Measurements from ENCODE around the gene SPATA1.
"Not testable (repeated sequence)": the region's sequence is repeated elsewhere in the genome, so short reads cannot be mapped to it uniquely, and the experiment has no call there.

SPATA1 gene, protein sequence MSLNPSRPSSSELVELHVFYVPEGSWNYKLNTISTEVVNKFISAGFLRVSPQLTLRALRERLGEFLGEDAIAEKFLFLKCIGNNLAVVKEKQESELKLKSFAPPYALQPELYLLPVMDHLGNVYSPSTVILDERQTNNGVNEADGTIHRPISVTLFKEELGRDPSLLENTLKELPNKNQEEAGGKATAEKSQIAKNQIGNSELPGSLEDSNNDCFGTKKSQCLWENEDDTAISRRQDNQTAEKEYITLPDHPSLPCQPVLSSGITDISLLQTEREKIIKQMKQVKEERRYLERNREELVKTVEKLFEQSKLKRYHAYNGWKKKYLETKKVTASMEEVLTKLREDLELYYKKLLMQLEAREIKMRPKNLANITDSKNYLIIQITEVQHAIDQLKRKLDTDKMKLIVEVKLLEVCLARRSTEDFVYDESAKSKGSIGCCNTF

DNA sequence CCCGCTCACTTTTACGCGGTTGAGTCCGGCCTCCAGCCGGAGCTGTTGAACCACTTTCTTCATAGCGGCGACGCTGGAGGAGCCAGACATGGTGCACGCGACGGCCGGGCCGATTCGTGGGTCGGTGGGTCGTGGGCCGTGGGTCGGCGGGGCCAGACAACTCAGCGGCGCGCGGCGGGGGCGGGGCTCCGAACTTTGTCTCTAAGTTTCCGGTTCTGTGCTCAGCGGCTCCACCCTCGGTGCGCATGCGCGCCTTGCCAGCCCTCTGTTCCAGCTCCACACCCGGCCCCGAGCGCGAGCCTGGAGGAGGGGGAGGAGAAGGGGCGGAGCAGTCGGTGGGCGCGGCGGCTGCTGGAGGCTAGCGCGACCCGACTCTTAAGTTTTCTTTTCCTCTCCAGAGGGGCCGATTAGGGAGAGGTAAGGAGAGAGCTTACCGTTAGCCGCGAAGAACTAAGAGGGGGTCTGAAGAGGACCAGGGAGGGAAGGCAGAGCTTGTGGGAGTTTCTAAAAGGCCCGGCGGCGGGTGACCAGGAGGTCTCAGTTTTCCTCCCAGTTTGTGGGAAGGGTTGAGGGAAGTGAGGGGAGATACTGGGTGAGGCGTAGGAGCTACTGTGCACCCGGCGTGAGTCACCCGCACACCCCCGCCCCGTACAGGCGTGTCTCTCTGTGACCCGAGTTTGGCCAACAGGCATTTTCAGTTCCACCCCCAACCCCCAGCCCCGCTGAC is at the start of gene SPATA1, which contains the start of gene GNG5:
SPATA1 (plus strand) TSS at position 385 of the 727 bp plus-strand sequence. CDS start 9,974 bp downstream, outside the sequence.
GNG5 (minus strand) TSS at position 580 of the 727 bp plus-strand sequence; CDS start at position 90, 490 bp downstream.
- no peak for FAIRE-seq

DNA sequence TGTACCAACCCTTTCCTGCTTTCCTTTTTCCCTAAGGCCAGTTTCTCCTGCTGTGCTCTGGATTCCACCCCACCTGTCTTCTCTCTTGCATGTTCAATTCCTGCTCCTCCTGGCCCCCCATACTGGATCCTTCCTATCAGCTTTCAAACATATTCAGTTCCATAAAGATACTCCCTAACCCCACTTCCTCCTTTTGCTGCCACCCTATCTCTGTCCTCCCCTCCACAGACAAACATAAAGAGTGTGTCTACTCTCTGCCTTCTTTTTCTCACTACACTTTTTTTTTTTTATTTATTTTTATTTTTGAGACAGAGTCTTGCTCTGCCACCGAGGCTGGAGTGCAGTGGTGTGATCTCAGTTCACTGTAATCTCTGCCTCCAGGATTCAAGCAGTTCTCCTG is 44.1 kb upstream of the SPATA1 start:
- no peak for FAIRE-seq

DNA sequence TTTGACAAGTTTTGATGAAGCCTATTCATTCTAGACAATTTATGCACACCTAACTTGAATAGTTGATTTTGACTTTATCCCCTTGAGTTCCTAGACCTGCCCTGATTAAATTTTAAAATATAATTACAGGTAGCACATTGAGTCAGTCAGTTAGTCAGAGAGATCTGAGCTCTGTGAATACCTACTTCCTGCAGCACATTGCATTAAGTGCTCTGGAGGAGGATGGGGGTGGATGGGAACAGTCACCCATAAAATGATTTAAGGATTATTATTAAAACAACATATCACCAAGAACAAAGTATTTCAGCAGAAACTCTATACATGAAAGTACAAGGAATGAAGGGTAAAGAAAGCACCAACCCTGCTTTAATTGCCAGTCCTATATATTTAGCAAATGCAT is 38.9 kb upstream of the SPATA1 start:
- no peak for FAIRE-seq

DNA sequence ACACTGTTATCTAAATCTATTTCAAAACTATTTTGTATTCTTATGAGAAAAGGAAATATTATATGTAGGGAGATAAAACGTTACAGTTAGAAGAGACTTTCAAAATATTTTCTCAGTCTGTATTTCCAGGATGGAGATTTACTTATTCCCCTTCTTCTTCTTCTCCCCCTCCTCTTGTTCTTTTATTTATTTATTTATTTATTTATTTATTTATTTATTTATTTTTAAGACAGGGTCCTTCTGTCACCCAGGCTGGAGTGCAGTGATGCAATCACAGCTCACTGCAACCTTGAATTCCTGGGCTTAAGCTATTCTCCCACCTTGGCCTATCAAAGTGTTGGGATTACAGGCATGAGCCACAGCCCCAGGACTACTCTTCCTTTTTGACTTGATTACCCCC is 30.0 kb upstream of the SPATA1 start:
- FAIRE-seq, result no peak

DNA sequence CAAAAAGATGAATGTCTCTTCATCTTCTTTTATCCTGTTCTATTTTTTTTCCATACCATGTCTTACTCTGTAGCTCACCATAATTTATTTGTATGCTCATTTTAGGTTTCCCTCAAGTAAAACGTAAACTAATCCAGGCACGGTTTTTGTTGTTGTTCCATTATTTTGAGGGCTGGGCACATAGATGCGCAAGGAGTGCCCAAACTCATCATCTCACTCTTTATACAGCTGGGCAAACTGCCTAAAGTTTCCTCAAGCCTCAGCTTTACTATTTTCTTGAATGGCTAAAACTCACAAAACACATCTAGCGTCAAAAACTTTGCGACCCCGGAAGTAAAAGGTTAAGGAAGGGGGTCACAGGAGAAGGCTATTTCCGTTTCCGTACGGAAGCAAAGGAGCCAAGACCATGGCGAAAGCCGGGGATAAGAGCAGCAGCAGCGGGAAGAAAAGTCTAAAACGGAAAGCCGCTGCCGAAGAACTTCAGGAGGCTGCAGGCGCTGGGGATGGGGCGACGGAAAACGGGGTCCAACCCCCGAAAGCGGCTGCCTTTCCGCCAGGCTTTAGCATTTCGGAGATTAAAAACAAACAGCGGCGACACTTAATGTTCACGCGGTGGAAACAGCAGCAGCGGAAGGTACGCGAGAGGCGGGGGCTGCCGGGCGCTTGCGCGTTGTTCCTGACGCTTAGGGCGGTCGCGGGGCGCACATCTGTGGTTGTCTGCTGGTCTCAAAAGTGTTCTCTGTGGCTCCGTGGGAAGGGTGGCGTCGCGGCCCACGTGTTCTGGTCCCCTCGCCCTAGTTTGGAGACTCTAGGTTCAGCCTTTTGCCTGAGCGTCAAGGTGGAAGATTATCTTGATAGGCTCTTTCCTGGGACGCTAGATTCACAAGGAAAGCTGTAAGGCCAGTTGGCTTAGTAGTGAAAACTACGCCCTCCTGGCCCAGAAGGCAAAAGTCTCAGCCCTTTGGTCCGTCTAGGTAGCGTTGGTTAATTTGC is 27.0 kb upstream of the SPATA1 start, which contains the start of gene RPF1:
RPF1 (plus strand) TSS at position 391 of the 993 bp plus-strand sequence; CDS start at position 407, 16 bp downstream.
- FAIRE-seq, result no peak

DNA sequence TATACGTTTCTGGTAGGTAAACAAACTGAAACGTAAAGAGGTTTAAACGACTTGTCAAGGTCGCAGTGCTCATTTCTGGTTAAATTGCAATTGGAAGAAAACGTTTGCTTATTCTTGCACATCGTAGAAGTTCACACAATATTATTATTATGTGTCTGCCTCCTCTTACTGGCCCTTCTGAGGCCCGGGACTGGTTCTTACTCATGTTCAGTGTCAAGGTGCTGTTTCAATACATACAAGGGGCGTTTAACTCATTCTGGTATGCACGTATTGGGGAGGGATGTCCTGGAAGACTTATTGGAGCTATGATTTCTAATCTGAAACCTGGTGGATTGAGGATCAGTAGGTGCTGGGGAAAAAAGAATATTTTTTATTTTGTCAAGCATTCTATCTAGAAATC is 26.2 kb upstream of the SPATA1 start:
- FAIRE-seq, result no peak

DNA sequence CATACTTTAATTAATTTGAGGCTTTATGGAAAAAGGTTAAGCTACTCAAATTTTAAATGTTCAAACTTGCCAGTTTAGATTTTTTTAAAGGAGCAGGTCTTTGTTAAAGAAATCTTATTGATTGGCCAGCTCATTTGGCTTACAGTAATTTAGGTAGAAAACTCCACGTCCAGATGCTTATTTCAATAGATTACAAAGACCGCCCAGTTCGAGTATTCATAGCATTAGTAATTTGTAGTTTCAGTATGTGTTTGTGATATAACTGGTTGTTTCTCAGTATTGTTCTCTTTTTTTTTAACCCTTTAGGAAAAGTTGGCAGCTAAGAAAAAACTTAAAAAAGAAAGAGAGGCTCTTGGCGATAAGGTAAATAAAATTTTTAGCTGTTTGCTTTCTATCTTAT is 25.5 kb upstream of the SPATA1 start:
- FAIRE-seq, result no peak

DNA sequence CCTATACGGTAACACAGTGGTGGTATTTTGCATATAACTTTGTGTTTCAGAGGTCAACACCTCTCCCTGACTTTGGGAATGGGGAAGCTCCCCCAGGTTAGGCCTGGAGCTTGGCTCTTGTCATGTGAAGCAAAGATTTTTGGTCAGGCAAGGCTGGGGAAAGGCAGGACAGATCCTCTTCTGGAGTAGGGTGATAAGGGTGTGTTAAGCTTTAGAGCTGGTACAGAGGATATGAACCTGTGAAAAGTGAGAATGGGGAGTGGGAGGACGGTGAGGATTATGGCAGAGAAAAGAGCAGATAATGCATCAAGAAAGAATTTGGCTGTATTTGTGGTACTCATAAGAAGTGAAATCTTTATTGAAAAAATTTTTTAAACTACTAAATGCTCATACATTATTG is 24.9 kb upstream of the SPATA1 start:
- FAIRE-seq, result no peak

DNA sequence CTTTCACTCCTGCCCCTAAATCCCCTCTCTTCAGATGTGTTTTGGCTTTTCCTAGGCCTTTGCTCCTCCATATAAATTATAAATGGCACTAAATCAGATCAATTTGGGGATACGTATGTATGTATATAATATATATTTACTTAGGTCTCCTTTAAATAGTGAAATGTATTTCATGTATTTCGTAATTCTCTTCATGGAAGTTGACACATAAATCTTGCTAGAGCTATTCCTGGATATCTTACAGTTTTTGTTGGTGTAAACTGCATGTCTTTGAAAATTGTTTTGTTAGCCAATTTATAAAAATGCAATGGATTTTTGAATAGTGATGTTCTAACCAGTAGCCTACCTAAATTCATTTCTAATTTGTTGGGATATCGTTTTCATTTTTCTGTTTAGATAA is 18.1 kb upstream of the SPATA1 start:
- FAIRE-seq, result no peak

DNA sequence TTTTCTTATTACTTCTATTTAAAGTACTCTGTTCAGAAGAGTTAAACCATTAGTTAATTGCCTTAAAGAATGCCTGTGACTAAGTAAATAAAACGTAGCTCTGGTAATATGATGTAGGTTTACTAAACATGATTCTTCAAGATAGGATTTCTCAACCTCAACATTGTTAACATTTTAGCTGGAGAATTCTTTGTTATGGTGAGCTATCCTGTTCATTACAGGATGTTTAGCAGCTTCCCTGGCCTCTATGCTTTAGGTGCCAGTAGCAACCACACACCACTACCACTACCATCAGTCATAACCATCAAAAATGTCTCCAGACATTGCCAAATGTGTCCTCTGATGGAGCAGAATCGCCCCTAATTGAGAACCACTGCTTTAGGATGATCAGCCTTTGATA is 16.4 kb upstream of the SPATA1 start:
- FAIRE-seq, result no peak

DNA sequence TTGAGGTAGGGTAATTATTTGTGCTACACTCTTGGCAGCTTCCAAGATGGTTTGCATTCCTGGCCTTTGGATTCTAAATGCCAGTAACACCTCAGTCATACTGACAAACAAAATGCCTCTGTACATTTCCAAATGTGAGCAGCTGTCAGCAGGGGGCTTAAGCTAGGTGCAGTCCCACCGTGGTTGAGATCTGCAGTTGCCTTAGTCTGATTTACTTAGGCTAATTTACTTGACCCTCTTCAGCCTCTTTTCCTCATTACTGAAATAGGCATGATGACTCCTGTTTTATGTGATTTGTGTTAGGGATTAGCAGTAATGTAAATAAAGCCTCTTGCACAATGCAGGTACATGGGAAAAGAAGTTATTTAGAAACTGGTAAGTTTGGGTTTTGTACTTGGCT is 13.5 kb upstream of the SPATA1 start:
- FAIRE-seq, result no peak

DNA sequence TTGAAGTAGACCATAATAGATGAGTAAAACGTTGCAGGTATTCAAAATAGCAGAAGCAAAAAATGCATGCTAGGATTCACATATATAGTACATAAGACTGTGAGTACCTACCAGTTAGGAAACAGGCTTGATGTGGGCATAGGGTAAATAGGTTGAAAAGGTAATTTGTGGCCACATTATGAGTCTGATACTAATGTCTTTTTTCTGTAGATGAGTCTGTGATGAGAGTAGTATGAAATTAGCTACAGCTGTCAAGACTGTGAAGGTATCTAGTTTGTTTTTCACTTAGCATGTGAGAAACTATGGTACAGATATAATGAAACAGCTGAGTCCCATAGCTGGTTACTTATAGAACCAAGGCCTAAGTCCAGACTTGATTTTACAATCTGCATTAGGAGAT is 12.4 kb upstream of the SPATA1 start:
- no peak for FAIRE-seq

DNA sequence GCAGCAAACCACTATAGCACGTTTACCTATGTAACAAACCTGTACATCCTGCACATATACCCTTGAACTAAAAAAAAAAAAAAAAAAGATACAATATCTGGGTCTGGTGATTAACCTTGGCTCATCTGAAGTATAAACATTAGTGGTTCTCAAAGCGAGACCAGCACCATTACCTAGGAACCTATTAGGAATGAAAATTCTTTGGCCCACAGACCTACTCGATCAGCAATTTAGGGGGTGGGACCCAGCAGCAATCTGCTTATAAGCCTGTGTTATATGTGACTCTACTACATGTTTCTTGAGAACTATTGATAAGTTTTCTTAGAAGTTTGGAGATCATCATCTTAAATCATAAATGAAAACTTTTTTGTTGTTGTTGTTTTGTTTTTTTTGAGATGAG is 9.7 kb upstream of the SPATA1 start:
- no peak for FAIRE-seq

DNA sequence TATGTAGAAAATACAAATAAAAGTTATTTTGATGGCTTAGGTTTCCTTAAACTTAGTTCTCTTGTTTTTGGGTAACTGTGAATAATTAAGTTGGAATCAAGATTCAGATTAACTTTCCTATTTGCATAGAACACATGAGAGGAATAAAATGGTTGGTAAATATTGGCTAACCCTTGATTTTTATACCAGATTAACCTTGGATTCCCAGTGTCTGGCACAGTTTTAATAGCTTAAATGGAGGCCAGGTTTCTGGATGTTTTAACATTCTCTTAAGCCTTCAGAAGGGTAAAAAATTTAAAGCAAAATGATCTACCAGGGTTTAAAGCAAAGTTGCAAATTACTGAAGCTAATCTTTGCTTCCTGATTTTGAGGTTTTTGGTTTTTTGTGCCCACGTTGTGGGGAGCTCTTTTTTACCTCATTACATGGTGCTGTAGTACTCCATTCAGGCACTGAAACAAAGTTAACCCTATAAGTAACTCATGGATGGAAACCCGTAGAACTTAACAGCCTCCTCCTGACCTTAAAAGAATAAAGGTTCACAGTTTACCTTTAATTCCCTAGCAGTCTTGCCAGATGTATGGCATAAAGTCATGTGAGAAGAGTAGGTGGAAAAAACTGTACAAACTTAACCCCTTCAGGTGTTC is 8.4 kb upstream of the SPATA1 start:
- no peak for FAIRE-seq

DNA sequence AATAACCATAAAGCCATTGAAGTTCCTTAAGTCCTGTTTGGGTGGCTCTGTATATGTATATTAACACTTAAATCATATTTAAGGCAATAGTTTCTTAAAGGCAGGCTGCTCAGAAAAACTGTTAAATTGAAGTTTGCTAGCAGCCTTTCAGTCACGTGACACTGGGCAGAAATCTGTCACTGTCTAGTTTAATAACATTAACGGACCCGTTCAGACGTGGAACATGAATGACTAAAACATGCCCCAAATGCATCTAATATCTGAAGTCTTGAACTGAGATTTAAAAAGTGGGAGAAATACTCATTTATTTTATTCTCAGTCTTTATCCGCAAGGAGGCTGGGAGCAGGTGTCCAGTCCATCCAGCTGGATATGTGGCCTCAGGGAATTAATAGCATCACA is 3.3 kb upstream of the SPATA1 start:
- FAIRE-seq, result no peak

DNA sequence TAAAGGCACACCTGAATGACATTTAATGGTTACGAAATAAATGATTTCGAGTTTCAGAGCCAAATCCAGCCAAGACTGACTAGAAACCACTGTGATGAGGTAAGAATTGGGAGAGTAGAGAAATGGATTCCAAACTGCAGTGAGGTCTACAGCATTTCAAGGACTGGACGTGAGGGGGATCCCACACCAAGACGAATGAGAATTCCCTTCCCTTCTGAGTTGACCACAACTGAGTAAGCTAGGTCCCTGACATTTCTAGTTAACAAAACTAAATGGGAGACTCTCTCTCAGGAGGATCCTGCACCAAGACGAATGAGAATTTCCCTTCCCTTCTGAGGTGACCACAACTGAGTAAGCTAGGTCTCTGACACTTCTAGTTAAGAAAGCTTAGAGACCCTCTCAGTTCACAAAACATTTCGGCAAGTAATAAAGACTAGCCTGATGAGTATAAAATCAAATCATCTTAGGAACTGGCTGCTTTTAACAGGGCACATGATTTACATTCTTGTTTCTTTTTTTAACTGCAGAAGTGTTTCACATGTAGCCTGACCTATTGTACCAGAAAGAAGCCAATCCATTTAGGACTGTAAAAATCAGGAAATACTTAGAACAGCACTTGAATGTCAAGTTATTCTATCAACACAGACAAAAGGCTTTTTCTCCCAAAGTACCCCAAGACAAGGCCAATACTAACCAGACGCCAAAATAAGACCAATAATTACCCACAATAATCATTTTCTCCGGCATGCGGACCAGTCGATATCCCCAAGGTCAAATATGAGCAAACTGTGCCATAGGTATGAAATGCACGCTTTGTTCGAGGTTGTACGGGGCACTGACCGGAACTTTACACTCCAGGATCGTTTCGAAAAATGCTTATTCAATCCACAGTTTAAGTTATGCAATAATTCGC is 1.4 kb upstream of the SPATA1 start:
- FAIRE-seq, result no peak

DNA sequence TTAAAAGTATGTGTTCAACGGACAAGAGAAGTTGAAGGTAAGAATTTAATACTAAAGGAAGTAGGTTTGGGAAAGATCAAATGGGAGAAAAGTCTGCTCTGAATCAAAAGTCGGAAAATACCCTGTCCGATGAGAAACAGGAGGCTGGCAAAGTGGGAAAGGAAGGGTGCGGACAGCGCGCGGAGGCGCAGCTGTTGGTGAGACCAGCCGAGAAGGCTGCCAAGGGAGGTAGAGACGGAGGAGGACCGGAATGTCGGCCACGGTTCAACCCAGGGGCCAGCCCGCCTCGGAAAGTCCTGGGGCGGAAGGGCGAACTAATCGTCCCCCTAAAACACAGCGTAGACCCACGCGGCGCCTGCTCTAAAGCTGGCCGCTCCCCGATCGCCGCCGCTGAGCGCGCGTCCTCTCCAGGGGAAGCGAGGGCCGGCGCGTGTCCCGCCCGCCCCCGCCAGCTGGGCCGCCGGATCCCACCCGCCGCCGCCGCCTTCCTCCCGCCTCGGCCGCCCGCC is 639 bp upstream of the SPATA1 start:
- FAIRE-seq, result no peak

DNA sequence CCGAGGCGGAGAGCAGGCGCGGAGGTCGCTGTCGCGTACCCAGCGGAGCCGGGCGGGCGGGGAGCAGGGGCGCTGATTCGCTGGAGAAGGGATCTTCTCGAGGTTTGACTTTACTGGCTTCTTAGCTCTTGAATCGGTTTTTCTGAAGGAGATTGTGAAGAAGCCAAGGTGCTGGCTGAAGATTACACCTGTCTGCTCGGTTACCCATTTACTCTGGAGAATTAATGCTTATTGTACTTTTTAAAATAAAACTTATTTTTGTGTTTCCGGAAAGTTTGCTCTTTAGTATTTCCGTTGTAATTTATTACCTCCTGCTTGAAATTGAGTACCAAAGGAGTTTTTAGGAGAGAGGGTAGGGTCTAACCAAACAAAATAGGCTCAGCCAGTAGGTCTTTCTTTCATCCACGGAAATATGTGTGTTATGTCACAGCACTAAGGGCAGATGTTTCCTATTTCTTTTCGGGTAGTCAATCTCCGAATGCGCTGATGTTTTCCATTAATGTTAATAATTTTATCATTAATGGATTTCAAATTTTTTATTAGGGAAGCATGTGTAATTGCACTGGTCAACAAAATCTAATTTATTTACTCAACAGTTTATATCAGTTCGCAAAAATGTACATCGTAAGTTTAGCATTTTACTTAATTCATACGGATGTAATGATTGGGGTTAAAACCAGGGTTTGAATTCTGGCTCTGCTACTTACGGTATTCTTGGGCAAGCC is 705 bp downstream of the SPATA1 start:
- no peak for FAIRE-seq

DNA sequence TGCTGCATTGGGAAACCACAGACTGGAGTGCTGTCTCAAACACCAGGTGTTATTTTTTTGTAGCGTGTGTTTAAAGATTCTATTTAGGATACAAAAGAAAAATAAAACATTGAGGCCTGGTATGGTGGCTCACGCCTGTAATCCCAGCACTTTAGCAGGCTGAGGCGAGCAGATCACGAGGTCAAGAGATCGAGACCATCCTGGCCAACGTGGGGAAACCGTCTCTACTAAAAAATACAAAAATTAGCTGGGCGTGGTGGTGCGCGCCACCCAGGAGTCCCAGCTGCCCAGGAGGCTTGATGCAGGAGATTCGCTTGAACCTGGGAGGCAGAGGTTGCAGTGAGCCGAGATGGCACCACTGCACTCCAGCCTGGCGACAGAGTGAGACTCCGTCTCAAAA is 1.7 kb downstream of the SPATA1 start:
- FAIRE-seq, result not testable (repeated sequence)

DNA sequence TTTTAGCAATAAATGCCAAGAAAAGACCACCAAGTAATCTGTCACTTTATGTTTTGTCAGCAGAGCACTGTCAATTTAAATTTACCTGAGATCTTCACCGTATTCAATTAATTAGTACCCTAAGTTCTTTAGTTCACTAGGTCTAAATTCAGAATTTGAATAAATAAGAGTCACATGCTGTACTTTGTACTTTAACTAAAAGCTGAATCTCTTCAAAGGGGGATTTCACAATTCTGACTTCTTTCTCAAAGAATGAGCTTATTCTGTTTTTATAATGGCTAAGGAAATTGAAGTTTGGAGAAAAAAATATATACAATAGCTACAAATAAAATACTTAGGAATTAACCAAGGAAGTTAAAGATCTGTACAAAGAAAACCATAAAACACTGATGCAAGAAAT is 2.3 kb downstream of the SPATA1 start:
- no peak for FAIRE-seq
